Panc1 (cell line): ENCODE results near the gene TGIF1.

ENCODE experiments used
- POLR2AphosphoS5 ChIP-seq: IDR thresholded peaks from 2 replicates; pipeline ENCODE4 v1.6.1; 2012; ENCODE audit warnings: mild to moderate bottlenecking, low read depth, low read length, moderate library complexity
- TF ChIP-seq, protein P1 (sequence below): fragments of 450-650 bp; IDR thresholded peaks from 2 replicates; pipeline ENCODE4 v1.5.1; 2017; ENCODE audit warnings: mild to moderate bottlenecking
- TF ChIP-seq, protein P2 (sequence below), 2 experiments: IDR thresholded peaks; 2 replicates each; pipeline ENCODE4 v1.6.1; 2011 to 2012; ENCODE audit warnings: low read depth in 2 of 2, control low read depth in 1 of 2, low read length in 1 of 2, mild to moderate bottlenecking in 1 of 2, moderate library complexity in 1 of 2; ENCODE audit not compliant: insufficient read depth in 1 of 2

DNA sequence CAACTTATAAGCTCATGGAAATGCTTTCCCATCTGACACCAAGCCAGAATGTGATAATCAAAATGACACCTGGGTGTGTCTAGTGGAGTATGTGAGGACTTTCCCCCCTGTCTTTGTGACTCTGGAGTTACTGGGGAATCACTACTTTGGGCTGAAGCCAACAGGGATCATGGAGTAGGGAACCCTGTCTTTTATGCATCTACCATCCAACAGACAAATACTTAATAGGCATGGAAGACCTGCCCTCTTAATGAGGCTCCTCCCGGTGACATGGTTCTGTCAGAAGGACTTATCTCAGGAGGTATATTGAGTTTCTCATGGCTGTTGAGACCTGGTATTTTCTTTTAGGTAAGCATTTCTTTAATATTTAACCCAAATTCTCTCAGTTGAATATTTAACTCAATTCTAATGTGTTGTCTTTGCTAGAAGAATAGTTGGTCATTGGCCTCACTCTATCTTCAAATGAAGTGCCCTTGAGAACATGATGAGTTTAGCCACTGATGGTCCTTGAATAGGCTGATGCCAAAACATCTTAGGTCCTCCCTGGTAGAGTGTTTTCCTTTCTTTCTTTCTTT lies 42.1 kb downstream of the TGIF1 start:
- TF ChIP-seq, protein P1, sequence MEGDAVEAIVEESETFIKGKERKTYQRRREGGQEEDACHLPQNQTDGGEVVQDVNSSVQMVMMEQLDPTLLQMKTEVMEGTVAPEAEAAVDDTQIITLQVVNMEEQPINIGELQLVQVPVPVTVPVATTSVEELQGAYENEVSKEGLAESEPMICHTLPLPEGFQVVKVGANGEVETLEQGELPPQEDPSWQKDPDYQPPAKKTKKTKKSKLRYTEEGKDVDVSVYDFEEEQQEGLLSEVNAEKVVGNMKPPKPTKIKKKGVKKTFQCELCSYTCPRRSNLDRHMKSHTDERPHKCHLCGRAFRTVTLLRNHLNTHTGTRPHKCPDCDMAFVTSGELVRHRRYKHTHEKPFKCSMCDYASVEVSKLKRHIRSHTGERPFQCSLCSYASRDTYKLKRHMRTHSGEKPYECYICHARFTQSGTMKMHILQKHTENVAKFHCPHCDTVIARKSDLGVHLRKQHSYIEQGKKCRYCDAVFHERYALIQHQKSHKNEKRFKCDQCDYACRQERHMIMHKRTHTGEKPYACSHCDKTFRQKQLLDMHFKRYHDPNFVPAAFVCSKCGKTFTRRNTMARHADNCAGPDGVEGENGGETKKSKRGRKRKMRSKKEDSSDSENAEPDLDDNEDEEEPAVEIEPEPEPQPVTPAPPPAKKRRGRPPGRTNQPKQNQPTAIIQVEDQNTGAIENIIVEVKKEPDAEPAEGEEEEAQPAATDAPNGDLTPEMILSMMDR: no peak
- TF ChIP-seq, protein P2, sequence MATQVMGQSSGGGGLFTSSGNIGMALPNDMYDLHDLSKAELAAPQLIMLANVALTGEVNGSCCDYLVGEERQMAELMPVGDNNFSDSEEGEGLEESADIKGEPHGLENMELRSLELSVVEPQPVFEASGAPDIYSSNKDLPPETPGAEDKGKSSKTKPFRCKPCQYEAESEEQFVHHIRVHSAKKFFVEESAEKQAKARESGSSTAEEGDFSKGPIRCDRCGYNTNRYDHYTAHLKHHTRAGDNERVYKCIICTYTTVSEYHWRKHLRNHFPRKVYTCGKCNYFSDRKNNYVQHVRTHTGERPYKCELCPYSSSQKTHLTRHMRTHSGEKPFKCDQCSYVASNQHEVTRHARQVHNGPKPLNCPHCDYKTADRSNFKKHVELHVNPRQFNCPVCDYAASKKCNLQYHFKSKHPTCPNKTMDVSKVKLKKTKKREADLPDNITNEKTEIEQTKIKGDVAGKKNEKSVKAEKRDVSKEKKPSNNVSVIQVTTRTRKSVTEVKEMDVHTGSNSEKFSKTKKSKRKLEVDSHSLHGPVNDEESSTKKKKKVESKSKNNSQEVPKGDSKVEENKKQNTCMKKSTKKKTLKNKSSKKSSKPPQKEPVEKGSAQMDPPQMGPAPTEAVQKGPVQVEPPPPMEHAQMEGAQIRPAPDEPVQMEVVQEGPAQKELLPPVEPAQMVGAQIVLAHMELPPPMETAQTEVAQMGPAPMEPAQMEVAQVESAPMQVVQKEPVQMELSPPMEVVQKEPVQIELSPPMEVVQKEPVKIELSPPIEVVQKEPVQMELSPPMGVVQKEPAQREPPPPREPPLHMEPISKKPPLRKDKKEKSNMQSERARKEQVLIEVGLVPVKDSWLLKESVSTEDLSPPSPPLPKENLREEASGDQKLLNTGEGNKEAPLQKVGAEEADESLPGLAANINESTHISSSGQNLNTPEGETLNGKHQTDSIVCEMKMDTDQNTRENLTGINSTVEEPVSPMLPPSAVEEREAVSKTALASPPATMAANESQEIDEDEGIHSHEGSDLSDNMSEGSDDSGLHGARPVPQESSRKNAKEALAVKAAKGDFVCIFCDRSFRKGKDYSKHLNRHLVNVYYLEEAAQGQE (IDR thresholded peaks at IDR 0.05; ENCODE audit: insufficient read depth in 1 of 2, low read depth in 2 of 2, low read length in 1 of 2): no peak
- TF ChIP-seq POLR2AphosphoS5: no peak
